ENCODE data around the gene NUDT1. TPM values are rescaled to one million over a fixed set of nuclear protein-coding genes. Genes with fewer than 3 reads are reported as not detected.

The NUDT1 gene
- total and polyA plus RNA-seq, 2 donors (not counting 3 experiments of a cell fraction or from before 2014, with no cell fraction given): 23.9 to 25.9 TPM

GRCh38 chr7:2192831-2193534, 49.0 kb upstream of the NUDT1 start:
- FAIRE-seq (no peak), DNase-seq (ENCODE audit: low read depth, low spot score) (no peak)
- H3K9me3 ChIP-seq (replicated peaks; ENCODE audit: control insufficient read depth, insufficient read depth, low read length): no peaks in the 10 kb centered on the region
- intact Hi-C loops (cut with micrococcal nuclease) (no loop called here), dilution Hi-C loops (cut with MboI; ENCODE audit: extremely low pct_ligation_motif_present, low sequenced_read_pairs) (no loop called here)
- H4K20me1 ChIP-seq (replicated peaks; ENCODE audit: control insufficient read depth, extremely low read depth, insufficient read depth, low read length): no peaks in the 10 kb centered on the region
- no peak overlapping the region for H3K27ac ChIP-seq (ENCODE audit: insufficient read depth, low read depth, low read length)
- H3K9ac ChIP-seq (replicated peaks; ENCODE audit: extremely low read depth, insufficient read depth, low read length): no peak overlapping the region
- CTCF ChIA-PET: no interaction called here
- H3K36me3 ChIP-seq (ENCODE audit: control insufficient read depth in 2 of 2, extremely low read depth in 1 of 2, insufficient read depth in 2 of 2, low read length in 2 of 2): peaks cover 0 to 8% of the 10 kb centered on the region in 2 experiments
- H3K4me3 ChIP-seq (replicated peaks in 1 of 3; ENCODE audit: insufficient read depth in 1 of 3, low read depth in 1 of 3, low read length in 3 of 3): no peak overlapping the region
- no TSS peak for BruUV-seq (replicated peaks)
- POLR2A ChIA-PET: no interaction called here
- H3K9me1 ChIP-seq (replicated peaks; ENCODE audit: control insufficient read depth, extremely low read depth, insufficient read depth, low read length): no peaks in the 10 kb centered on the region
- no peak overlapping the region for H2AFZ ChIP-seq (ENCODE audit: low read depth, low read length)
- no peaks in the 10 kb centered on the region for H3K79me2 ChIP-seq (ENCODE audit: control insufficient read depth, insufficient read depth, low read length)
- no peak overlapping the region for H3K4me2 ChIP-seq (ENCODE audit: insufficient read depth, low read length)
- no peaks in the 10 kb centered on the region for H3K4me1 ChIP-seq (ENCODE audit: control insufficient read depth, extremely low read depth, insufficient read depth, low read length)
- TF ChIP-seq JUN (IDR thresholded peaks at IDR 0.05; ENCODE audit: borderline replicate concordance, insufficient read depth, insufficient read length, low read depth) (no peak), CTCF (IDR thresholded peaks at IDR 0.05; ENCODE audit: extremely low read depth in 1 of 2, insufficient read depth in 1 of 2, low read depth in 1 of 2, low read length in 2 of 2) (no peak), MYC (IDR thresholded peaks at IDR 0.05; ENCODE audit: low read depth, low read length) (no peak), FOS (IDR thresholded peaks at IDR 0.05; ENCODE audit: borderline replicate concordance, insufficient read depth, low read length) (no peak), POLR2A (IDR thresholded peaks at IDR 0.05; ENCODE audit: low read depth, low read length) (no peak), GATA2 (IDR thresholded peaks at IDR 0.05; ENCODE audit: insufficient read depth, insufficient read length, low read depth, low read length) (no peak), MAX (IDR thresholded peaks at IDR 0.05; ENCODE audit: insufficient read depth, insufficient read length) (no peak), POLR2AphosphoS5 (IDR thresholded peaks at IDR 0.05; ENCODE audit: insufficient read depth, low read depth, low read length) (no peak), EZH2 (IDR thresholded peaks at IDR 0.05; ENCODE audit: borderline replicate concordance, low read depth, low read length, severe bottlenecking) (no peak)
- H3K27me3 ChIP-seq (ENCODE audit: control insufficient read depth in 2 of 2, insufficient read depth in 2 of 2, low read length in 2 of 2): no peaks in the 10 kb centered on the region

Measured in endothelial cell of umbilical vein (primary cell).